ENCODE results near the gene NT5C3B.

NT5C3B gene

DNA sequence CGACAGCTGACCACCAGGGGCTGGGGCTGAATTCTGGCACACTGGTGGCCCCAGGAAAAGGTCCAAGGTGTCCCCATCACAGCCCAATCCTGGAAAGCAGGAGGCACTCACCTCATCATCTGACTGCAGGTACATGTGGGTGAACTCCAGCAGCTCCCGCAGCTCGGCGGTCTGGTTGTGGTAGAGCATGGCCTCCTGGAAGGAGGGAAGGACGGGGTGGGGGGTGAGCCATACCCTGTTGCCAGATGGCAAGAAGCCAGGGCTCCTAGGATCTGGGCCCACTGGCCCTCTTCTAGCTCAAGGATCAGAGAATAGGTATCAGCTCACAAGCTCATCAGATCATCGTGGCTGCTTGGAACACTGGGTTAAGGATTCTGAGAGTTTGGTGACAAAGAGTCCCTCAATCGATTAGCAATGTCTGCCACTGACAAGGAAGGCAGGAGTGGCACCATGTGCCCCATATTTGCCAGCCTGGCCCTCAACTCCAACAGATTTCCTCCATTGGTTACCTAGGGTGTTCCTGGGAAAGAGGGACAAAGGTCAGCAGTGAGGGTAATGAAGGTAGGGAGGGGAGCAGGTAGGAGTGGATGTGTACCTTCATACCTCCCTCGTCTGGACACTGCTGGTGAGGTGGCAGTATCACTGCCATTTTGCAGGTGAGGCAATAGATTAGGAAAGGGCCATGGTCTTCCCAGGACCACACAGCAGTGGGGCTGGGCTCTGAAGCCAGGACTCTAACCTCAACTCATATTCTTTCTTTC is 29.2 kb downstream of the NT5C3B start:
- no peak for DNase-seq

DNA sequence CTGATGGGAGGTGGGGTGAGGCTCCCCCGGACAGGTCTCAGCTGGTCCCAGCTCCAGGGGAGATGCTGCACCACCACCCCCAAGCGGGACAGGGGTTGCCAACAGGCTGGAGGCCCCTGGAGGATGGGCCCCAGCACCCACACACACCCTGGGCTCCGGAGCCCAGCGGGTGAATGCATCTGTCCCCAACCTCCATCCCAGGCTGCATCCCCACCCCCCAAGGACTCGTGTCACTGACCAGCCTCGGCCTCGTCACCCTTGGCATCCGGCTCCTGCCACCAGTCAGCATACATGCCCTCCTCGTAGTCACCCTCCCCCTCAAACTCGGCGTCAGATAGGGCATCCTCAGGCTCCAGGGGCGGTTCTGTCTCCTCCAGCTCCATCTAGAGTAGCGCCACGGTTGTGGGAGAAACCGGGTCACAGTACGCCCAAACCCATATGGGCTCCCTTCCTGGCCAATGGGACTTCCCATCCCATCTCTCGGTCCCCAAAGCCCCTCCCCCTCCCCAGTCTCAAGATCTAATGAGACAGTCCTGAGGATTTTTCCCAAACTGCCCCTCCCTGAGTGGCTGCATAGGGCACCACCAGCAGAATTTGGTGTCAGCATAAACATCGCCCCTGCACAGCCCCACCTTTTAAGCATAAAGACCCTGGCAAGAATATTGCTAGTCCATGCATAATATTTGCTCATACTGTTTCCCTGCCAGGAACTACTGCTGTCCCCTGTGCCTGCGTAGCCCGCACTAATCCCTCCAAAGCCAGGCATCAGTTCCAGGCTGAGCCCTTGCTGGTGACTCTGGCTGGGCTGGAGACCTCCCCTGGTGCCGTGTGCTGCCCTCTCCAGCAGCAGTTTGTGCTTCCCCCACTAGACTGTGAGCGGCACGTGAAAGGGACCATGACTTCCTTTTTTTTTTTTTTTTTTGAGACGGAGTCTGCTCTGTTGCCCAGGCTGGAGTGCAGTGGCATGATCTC is 32.7 kb downstream of the NT5C3B start:
- no peak for DNase-seq

DNA sequence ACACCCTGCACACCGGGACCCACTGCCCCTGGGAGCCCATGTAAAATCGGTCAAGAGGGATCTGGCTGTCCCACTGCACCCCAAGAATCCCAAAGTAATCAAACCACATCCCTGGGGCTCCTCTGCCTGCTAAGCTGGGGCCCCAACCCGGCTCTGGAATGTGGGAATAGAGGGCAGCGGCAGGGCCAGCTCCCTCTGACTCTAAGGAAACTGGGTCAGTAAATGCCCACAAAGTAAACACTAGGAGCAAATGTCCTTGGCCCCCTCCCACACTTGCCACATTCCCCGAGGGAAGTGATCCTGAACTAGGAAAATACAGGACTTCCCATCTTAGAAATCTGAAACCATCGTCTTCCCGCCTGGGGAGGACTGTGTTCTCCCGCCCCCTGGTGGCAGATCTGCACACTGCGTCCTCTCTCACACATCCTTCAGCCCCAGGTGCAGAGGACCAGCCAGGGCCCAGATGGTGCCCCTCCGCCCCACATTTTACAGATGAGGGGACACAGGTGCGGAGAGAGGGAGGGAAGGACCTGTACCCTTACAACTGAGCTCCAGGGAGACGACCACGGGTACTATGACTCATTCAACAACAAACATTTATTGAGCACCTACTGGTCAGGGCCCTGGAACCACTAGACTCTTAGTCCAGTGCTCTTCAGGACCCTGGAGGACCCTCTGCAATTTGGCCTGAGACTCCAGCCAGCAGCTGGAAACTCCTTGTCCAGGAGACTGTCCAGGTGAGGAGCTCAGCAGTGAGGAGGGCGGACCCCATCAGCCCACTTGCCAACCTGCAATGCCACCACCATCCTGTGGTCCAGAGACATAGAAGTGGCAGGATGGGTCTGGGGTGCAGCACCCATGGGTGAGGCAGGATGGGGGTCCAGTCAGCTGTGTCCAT is 34.4 kb downstream of the NT5C3B start:
- peak; percentile 64 to 89 for DNase-seq

DNA sequence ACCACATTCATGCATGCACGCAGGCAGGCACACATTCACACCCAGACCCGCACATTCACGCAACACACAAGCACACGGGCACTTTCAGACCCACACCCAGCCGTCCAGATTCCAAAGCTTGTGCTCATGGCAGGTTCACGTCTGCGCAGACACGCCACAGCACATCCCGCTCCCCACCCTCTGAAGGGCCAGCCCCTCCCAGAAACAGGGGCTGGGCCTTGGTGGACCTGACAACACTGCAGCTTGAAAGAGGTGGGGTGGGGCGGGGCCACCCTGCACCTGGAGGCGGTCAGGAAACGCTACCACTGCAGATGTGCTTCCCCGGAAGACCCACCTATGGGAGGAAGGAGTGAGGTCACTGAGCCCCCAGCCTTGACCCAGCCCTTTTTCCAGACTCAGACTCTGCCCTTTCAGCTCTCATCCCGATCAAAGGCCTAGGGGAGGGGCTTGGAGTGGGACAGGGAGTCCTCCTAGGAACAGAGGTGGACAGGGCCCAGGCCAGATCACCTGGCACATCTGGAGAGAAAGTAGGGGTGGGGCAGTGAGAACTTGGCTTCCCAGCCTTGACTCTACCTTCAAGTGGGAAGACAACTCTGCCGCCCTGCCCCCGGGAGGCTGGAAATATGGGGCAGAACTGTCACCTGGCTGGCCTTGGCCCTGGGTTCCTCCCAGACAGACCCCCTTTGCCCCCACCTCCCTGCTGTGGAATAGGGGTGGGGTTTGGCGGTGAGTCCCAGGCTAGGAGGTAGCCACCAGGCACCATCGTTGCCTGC is 35.2 kb downstream of the NT5C3B start:
- DNase-seq = peak; percentile 73 to 80

DNA sequence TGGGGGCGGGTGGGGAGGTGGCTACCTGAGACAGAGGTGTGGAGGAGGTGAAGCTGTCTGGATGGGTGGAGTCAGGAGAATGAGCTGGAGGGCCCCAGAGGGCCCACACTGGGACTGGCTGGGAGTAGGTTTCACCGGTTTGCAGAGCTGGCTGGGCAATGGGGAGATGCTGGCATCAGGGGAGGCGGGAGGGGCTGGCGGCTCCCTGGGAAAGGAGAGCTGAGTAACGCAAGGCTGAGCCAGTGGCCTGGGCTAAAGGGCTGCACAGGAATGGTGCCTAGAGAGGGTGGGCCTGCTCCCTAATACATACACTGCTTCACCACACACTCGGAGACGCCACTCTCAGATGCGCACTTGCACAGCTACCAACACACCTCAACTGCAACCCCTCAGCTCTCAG is 36.7 kb downstream of the NT5C3B start:
- DNase-seq = no peak

DNA sequence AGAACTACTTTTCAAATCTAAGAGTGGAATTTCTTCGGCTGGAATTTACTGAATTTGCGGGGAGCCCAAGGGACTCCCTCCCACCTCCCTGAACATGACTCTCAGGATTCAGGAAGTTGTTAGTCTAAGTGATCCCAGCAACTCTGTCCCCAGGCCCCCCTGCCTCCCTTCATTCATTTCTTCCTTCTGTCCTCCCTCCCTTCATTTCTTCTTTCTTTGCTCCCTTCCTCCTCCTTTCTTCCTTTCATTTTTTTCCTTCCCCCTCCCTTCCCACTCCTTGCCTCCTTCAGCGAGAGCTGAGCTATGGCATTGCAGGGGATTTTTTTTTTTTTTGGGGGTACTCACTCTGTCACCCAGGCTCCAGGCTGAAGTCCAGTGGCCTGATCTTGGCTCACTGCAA is 38.7 kb downstream of the NT5C3B start:
- no peak for DNase-seq

DNA sequence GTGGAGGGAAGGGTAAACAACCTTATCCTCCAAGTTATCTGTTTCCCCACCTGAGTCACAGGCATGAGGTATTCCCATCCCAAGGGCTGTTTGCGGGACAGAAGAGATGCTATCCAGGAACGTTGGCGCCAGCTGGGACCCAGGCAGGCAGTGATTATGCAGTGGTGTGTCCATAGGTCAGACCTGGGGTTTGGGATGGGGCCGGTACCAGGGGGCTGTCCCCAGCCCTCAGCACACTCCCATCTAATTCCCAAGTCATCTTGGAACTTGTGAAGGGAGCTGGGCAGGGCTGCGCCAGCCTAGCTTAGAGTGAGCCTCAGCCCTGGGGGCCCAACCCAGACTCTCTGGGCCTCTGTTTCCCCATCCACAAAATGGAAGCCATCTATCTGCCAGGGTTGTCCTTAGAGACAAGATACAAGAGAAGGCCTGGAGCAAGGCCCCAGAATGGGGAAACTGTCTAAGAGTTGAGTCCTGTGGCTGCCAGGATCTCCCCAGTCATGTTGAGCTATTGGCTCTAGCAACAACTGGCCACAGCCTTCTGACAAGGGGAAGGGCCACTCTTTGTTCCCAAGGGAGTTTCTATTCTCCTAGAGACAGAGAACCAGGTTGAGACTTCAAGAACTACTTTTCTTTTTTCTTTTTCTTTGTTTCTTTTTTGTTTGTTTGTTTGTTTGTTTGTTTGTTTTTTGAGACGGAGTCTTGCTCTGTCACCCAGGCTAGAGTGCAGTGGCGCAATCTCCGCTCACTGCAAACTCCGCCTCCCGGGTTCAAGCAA is 39.7 kb downstream of the NT5C3B start:
- DNase-seq = no peak

DNA sequence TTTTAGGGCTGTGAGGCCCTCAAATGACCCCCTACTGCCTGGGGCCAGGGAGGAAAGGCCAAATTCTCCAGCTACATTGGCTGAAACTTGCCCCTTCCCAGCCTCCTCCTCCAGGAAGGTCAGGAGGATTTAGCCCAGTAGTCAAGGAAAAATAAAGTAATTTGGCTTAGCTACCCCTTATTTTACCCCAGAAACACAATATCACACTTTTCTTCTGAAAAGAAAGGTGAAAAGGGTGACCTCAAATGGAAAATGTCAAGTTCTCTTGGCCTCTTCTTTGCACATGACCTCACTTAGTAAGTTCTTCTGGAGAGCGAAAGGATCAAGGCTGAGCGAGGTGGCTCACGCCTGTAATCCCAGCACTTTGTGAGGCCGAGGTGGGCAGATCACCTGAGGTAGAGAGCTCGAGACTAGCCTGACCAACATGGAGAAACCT is 41.5 kb downstream of the NT5C3B start:
- no peak for DNase-seq

DNA sequence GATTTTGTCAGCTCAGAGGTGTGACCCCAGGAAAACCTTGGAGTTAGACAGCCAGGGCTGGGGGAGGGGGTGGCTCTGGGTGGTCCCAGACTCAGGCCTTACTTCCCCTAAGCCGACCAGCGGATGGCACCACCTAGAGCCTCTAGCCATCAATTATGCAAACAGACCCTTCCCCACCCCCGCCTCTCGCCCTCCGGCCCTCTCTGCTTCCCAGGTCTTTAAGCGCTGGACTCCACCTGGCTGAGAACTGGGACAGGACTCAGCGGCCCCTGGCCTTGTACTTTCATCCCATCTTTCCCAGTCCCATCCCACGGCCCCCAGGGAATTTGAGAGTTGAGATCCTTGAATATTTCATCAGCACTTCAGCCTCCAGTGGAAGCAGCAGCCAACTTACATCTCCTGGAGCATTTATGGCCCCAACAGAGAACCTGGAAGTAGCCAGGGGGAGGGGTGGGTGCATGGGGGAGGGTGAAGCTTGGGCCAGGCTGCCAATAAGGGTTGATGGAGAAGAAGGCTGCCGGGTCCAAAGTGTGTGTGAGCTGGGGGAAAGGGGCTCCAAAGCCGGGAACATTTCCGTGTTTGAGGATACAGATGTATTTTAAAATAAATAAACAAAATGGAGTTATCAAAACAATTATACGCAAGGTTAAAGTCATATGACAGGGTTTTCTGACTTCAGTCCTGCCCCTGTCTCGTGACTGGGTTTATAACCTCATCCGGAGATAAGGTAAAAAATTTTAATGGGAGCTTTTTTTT is 42.1 kb downstream of the NT5C3B start:
- peak in 1 of 2 experiments; percentile 26 for DNase-seq

DNA sequence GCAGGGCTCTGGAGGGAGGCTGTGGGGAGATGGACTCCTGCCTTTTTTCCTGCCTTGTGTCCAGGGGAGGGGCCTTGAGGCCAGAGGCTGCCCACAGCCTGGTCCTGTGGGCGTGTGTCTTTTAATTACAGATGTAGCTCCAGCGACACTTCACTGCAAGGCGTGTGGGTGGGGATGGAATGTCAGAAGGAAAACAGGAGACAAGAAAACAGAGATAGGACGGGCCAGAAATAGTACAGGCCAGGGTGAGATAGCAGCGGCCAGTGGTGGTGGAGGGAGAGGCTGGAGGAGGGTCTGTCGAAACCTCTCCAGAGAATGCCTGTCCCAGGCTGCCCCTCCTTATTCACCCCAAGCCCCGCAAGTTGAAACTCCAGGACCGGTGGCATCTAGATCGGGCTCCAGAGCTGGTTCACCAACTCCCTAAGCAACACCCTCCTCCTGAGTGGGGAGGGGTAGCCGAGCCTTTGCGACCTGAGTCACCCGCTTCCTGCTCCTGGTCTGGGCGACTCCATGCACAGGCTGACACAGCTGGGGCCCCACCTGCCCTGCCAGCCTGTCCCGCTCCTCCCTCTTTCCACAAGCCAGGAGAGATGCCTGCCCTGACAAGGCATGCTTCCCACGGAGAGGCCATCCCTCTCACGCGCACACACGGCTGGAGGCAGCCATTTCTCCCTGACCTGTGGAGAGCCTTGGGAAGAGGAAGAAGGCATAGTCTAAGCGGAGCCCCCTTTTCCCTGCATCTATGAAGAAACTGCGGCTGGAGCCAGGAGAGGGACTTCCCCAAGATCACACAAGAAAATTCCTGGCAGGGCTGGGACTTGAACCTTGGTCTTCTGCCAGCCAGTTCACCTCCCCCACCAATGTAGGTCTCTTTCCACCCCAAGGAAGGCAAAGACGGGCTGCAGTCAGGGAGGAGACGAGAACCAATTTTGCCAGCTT is 42.9 kb downstream of the NT5C3B start:
- DNase-seq = peak in 1 of 2 experiments; percentile 30

DNA sequence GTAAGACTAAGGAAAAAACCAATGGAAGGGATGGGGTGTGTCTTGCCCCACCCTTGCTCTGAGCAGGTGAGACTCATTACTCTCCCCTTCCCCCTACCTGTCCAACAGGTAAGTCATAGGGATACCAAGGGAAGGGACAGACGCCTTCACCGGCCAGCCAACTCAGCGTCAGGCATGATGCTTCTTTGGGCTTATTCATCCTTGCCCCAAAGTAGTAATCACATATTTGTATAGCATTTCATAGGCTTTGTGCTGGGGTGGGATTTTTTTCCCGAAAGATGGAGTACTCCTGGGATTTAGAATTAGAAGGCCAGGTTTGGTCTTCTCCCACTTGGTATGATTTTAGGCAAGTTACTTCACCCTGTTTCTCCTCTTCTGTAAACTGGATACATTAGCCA is 49.0 kb downstream of the NT5C3B start:
- no peak for DNase-seq

DNA sequence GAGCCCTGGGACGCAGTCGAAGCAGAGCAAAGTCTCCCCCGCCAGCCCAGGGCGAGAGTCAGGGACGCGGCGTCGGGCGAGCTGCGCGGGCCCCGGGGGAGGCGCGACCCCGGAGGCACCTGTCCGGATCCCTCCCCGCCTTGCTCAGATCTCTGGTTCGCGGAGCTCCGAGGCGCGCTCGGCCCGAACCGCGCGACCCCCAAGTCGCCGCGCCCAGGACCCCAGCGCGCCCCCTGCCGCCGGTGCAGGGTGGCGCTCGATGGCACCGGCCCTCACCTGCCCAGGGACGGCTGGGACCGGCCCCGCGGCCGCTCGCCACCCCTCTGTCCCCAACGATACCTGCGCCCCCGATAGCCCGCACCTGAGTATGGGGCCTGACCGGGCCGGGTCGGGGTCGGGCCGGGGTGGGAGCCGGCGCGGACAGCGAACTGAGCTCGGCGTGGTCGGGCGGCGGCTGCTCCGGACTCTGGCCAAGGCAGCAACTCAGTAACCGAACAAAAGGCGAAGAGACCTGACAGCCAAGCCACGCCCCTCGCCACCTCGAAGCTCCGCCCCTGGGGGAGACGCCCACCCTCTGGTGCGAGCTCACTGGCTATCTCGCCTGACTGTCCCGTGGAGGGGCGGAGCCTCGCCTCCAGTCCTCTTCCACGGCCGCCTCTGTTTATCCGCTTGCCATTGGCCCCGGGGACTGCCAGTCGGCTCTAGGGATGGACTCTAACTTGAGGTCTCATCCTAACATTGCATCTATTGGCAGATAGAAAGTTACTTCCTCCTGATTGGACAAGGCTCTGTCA is 49.6 kb downstream of the NT5C3B start, which contains the start of gene JUP:
JUP (minus strand) TSS at position 485 of the 794 bp plus-strand sequence. CDS start 14,857 bp downstream, outside the sequence.
- DNase-seq = peak; percentile 99

DNA sequence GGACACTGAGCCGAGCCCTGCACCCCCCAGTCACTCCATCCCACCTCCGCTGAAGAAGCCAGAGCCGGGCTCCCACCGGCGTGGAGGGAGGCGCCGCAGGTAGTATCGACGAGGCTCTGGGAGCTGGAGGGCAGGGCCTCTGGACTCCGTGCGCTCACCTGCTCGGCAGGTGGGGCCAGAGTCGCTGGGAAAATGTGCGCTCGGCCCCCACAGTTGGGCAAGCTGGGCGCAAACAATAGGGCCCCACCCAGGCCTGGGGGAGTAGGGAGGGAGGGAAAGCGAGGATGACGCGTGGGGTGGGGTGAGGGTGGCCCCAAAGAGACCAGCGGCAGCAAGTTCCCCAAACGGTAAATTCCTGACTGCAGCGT is 50.2 kb downstream of the NT5C3B start:
- DNase-seq = peak; percentile 46 to 87

DNA sequence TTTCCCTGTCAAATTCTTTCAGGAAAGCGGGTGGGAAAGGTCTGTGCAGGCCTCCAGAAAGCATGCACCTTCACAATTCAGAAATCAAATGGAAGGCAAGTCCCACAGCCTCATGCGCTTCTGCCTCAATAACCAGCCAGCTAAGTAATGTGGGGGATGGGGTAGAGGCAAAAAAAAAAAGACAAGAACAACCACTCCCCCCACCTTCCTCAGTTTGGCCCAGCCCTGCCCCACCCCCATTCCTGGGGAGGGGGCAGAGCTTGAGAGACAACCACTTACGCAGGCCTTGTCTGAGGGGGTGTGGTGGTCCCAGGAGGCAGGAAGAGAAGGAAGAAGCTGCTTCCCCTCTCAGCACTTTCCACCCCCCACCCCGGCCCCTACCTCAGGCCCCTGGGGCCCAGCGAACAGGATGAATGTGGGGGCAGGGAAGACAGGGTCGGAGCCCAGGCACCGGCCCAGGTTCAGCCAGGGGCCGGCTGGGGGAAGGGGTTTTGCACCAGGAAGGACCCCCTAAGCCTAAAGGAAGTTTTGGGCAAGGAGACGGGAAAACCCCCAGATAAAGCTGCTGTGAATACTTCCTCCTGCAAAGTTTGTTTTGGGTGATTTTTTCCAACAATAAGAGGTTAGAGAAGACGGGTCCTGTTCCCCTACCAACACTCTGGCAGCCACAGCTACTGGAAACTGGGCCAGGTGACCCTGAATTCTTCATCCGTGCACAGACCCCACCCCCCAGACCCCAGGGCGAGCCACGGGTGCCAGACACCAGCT is 50.8 kb downstream of the NT5C3B start:
- peak; percentile 25 to 45 for DNase-seq

DNA sequence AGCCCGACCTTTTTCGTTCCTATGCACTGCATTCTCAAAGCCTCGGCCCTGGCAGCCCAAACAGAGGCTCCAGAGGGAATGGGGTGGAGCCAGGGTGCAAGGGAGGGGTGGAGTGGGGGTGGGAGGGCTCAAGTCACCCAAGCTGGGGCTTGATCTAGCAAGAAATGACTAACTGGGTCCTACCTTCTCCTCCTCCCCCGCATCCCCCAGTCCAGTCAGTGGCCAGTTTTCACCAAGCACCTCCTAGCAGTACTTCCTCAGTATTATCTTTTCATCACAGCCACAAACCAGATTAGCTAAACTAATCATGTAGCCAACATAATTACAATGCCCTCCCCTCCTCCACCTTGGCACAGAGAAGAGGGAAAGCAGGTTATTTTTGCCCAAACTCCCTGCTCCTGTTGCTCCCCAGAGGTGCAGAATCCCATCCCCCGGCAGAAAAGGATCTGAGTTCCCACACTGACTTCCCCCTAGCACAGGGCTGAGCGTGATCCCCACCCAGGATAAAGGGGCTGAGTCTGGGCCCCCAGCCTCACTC is 51.8 kb downstream of the NT5C3B start:
- no peak for DNase-seq

DNA sequence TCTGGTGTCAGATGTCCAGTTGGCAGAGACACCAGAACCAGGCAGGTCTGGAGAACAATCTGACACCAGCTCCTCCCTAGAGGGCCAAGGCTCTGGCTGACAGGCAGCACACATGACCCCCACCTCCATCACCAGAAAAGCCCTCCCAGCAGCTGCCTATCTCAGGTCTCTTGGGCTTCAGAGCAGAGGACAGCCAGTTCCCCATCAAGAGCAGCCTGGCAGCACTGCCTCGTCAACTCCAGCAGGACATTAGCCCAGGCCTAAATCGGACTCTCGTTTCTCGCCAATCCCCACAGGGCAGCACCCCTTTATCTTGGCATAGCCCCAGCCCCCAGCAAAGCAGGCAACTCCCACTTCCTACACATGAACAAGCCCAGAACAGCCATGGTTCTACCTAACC is 53.9 kb downstream of the NT5C3B start:
- DNase-seq = no peak

All from NCI-H526 (cell line).